Cardiac muscle cell (in vitro differentiated cells and primary cell): Measurements from ENCODE around the gene SCD5. TPM values are rescaled to one million over a fixed set of nuclear protein-coding genes. Genes with fewer than 3 reads are reported as not detected.

ENCODE experiments used
- DNase-seq, 2 donors: peaks; one replicate each; pipeline versions ENCODE4 v3.0.0 to v3.0.0-alpha.2; 2010 to 2017; ENCODE audit warnings: low read depth in 1 of 2, low spot score in 1 of 2
- H3K27ac ChIP-seq: fragments of 200-600 bp; sonication (generic); 2 replicates; pipeline ENCODE4 v1.5.1; 2016
- H3K27me3 ChIP-seq: fragments of 200-600 bp; sonication (generic); 2 replicates; pipeline ENCODE4 v1.6.0; 2016; ENCODE audit warnings: control low read depth
- H3K36me3 ChIP-seq: fragments of 200-600 bp; sonication (generic); 2 replicates; pipeline ENCODE4 v1.5.1; 2016; ENCODE audit warnings: control low read depth
- H3K4me1 ChIP-seq: fragments of 200-600 bp; sonication (generic); 2 replicates; pipeline ENCODE4 v1.8.1; 2017; ENCODE audit warnings: low read depth, mild to moderate bottlenecking, mixed run types
- H3K4me3 ChIP-seq: fragments of 200-600 bp; sonication (generic); 2 replicates; pipeline ENCODE4 v1.5.1; 2016; ENCODE audit warnings: mild to moderate bottlenecking
- H3K9me3 ChIP-seq: fragments of 200-600 bp; sonication (generic); 2 replicates; pipeline ENCODE4 v1.5.1; 2017; ENCODE audit warnings: low read depth, mild to moderate bottlenecking, control low read depth
- polyA plus RNA-seq: library from polyadenylated mRNA; unstranded; fragments of >200 nt; fragmentation: Nextera tagmentation; extraction: Ambion mirVana; gene quantifications from 2 replicates; pipeline ENCODE4 v1.2.1, GENCODE V29; 2016
- total RNA-seq: library from RNA; depleted of rRNA; stranded (reverse); fragments of >200 nt; gene quantifications from 2 replicates; pipeline ENCODE4 v1.2.3, GENCODE V29; 2016
- TF ChIP-seq, protein P1 (sequence below): IDR thresholded peaks from 2 replicates; pipeline ENCODE4 v1.5.1; 2012; ENCODE audit warnings: low read depth, mild to moderate bottlenecking, low read length

Gene SCD5
- total and polyA plus RNA-seq, 2 experiments from 2014 or later: 3.7 to 4.7 TPM

- no peak overlapping the region for H3K4me3 ChIP-seq
- no peaks in the 10 kb centered on the region for H3K27me3 ChIP-seq
- H3K4me1 ChIP-seq: peaks cover 1% of the 10 kb centered on the region
- TF ChIP-seq, protein P1, sequence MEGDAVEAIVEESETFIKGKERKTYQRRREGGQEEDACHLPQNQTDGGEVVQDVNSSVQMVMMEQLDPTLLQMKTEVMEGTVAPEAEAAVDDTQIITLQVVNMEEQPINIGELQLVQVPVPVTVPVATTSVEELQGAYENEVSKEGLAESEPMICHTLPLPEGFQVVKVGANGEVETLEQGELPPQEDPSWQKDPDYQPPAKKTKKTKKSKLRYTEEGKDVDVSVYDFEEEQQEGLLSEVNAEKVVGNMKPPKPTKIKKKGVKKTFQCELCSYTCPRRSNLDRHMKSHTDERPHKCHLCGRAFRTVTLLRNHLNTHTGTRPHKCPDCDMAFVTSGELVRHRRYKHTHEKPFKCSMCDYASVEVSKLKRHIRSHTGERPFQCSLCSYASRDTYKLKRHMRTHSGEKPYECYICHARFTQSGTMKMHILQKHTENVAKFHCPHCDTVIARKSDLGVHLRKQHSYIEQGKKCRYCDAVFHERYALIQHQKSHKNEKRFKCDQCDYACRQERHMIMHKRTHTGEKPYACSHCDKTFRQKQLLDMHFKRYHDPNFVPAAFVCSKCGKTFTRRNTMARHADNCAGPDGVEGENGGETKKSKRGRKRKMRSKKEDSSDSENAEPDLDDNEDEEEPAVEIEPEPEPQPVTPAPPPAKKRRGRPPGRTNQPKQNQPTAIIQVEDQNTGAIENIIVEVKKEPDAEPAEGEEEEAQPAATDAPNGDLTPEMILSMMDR: no peak
- H3K9me3 ChIP-seq: no peaks in the 10 kb centered on the region
- no peak for DNase-seq
- H3K27ac ChIP-seq: no peak overlapping the region
- no peaks in the 10 kb centered on the region for H3K36me3 ChIP-seq
Observed at GRCh38 chr4:82747686-82748575, 50.7 kb downstream of the SCD5 start.

DNA sequence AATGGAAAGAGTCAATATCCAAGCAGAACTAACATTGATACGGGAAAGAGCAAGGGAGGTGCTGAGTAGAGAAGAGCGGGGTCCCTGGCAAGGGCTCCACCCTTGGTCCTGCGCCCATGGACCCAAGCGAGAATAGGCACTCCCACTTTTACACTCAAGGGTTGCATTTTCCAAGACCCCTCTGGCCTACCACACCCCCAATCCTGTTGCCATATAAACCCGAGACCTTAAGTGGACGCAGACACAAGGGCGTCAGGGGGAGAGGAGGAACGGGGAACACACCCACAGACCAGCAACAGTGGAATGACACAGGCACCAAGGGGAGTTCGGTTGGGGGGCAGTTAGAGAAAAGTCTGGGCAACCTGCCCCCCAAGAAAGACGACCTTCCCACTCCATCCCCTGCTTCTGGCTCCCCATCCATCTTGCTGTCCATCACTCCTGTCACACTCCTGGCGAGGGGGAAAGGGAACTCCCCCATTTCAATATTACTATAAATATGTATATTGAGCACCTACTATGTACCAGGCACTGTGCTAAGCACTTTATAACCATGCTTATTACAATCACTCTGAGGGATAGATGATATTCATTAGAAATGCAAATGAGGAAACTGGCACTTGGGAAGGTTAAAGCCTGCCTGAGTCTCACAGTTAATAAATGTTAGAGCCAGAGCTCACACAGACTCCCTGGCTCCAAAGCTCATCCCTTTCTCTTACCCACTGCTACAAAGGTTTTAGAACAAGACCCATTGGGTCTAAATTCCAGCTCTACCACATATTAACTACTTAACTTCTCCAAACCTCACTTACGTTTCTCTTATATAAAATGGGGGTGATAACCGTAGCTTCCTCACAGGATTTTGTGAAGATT, 51.7 kb downstream of the SCD5 start:
- Histone ChIP-seq H3K27me3 (no peaks in the 10 kb centered on the region), H3K36me3 (no peaks in the 10 kb centered on the region), H3K9me3 (no peaks in the 10 kb centered on the region), H3K27ac (no peak overlapping the region), H3K4me3 (no peak overlapping the region), H3K4me1 (no peaks in the 10 kb centered on the region)
- DNase-seq: no peak
- TF ChIP-seq, protein P1: no peak

DNA sequence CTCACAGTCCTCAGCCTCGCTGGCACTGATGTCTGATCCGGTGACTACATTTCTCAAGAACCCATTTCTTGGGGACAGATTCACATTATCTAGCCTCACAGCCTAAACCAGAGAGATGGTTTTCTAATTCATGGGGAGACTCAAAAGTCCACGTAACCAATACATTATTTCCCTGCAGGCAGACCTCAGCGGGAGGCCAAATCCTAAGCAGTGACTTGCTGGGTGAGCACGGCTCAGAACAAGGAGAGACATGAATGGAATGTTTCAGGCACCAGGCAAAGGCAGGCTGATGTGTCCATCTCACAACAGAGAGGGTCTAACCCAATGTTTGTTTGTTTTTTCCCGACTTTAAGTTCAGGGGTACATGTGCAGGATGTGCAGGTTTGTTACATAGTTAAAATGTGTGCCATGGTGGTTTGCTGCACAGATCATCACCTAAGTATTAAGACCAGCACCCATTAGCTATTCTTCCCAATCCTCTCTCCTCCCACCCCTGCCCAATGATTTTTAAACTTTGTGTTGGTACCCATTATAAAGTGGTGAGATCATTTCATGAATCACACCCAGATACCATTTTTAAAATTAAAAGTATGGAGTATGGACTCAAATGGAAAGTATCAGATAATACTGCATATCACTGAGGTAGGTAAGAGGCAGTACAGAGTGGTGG, 53.3 kb downstream of the SCD5 start:
- DNase-seq: no peak
- Histone ChIP-seq H3K4me3 (no peak overlapping the region), H3K27ac (no peak overlapping the region)

DNA sequence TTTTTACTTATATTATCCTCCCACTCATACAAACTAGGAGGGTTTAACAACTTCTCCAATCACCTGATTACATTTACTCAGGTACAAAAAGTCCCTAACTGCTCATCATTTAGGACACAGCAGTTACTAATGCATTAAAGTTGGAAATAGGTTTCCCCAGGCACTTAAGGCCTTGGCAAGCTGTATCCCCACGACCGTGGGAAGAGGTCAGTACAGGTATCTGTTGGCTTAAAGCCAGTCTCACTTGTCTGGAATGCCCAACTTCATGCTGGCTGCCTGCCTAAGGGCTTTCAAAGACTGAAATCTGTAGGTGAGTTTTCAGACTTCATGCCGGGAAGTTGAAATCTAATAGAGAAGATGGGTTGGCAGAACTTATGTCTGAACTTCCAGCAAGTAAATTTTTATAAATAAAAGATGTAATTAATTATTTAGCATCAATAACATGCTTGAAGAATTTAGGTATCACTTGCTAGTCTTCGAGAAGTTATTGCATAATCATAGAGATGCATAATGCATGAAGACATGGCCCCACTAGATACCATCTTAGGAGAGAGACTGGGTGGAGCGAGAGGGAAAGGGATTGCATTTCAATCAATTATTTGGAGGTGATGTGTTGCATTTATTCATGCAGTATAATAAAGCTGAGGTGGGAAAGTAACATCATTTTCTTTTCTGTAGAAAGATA, 54.2 kb downstream of the SCD5 start:
- DNase-seq: peak in 1 of 2 donors; percentile 63
- TF ChIP-seq, protein P1: no peak
- no peak overlapping the region for H3K4me3 ChIP-seq
- no peaks in the 10 kb centered on the region for H3K4me1 ChIP-seq
- H3K36me3 ChIP-seq: no peaks in the 10 kb centered on the region
- H3K9me3 ChIP-seq: no peaks in the 10 kb centered on the region
- H3K27ac ChIP-seq: no peak overlapping the region
- no peaks in the 10 kb centered on the region for H3K27me3 ChIP-seq

More for the DNA sequence above, 53.3 kb downstream of the SCD5 start:
- Histone ChIP-seq H3K9me3 (no peaks in the 10 kb centered on the region), H3K36me3 (no peaks in the 10 kb centered on the region), H3K27me3 (no peaks in the 10 kb centered on the region), H3K4me1 (no peaks in the 10 kb centered on the region)
- TF ChIP-seq, protein P1: no peak

- H3K36me3 ChIP-seq: no peaks in the 10 kb centered on the region
- H3K27ac ChIP-seq: no peak overlapping the region
- DNase-seq: no peak
- TF ChIP-seq, protein P1: no peak
- no peak overlapping the region for H3K4me3 ChIP-seq
- H3K9me3 ChIP-seq: no peaks in the 10 kb centered on the region
- no peaks in the 10 kb centered on the region for H3K27me3 ChIP-seq
- H3K4me1 ChIP-seq: no peaks in the 10 kb centered on the region
Observed at GRCh38 chr4:82741188-82741587, 57.4 kb downstream of the SCD5 start.
